ENCODE measurements around the gene WDR17. TPM values are rescaled to one million over a fixed set of nuclear protein-coding genes. Genes with fewer than 3 reads are reported as not detected.
A peak's percentile ranks its signal among the peaks of the same experiment; 100 is the strongest.

The WDR17 gene
- 1 to 10 TPM in 2 of 4 donors, under 1 TPM in 1, not detected in 1; 0.11 to 2.4 (median 1.3) TPM for total RNA-seq

DNA sequence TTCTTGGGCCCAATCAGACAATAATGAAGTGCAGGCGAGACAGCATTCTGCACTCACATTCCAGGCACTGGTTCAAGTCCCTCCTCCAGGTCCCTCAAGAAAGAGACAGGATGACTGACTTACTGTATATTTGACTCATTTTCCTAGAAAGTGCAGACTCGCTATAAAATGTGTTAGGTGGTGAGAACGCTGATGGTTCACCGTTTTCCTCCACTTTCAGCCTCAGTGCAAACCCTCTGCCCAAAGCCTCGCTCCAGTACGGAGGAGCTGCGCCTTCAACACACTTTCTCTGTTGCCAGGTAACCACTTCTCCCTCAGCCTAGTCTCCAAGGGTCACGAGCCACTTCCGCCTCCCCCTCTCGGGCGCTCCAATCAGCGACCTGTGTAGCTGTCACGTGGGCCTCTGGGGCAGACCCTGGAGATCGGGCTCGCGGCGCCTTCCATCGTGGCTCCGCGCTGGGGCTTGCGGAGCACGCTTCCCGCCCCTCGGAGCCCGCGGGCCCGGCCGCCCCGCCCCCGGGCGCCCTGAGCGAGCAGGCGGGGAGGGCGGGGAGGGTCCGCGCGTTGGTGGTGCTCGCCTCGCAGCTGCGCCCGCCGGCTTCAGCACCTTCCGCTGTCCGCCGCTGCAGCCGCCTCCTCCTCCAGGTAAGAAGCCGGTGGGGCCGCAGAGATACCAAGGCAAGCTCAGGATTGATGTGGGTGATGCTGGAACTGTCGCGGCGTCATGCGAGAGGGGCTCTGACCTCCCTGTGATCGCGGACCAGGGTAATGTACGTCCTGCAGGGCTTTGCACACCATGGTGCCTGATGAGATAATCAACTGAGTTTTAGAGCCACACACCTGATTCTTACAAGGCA lies at the start of gene WDR17:
WDR17 (plus strand) TSS at position 407 of the 857 bp plus-strand sequence. CDS start 45,740 bp downstream, outside the sequence.
- WGBS, 2 donors, result 12 to 25% methylated on average over 1 to 2 of the region's 55 CpGs
- H3K36me3 ChIP-seq, result no peaks in the 10 kb centered on the region
- TF ChIP-seq, protein P1, sequence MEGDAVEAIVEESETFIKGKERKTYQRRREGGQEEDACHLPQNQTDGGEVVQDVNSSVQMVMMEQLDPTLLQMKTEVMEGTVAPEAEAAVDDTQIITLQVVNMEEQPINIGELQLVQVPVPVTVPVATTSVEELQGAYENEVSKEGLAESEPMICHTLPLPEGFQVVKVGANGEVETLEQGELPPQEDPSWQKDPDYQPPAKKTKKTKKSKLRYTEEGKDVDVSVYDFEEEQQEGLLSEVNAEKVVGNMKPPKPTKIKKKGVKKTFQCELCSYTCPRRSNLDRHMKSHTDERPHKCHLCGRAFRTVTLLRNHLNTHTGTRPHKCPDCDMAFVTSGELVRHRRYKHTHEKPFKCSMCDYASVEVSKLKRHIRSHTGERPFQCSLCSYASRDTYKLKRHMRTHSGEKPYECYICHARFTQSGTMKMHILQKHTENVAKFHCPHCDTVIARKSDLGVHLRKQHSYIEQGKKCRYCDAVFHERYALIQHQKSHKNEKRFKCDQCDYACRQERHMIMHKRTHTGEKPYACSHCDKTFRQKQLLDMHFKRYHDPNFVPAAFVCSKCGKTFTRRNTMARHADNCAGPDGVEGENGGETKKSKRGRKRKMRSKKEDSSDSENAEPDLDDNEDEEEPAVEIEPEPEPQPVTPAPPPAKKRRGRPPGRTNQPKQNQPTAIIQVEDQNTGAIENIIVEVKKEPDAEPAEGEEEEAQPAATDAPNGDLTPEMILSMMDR (IDR thresholded peaks at IDR 0.05), result no peak
- no peak for TF ChIP-seq POLR2A (IDR thresholded peaks at IDR 0.05)
- H3K27me3 ChIP-seq, result no peaks in the 10 kb centered on the region
- no peak within 1 kb of the TSS for H3K27ac ChIP-seq
- peak within 1 kb of the TSS; percentile 36 to 75 (median 50) for H3K4me3 ChIP-seq
- intact Hi-C loops (cut with DNase I), result no loop called here
- peak; percentile 38 for DNase-seq
- H3K4me1 ChIP-seq, result peaks cover 5 to 16% (median 5%) of the 10 kb centered on the region in 3 donors
- no peaks in the 10 kb centered on the region for H3K9me3 ChIP-seq

DNA sequence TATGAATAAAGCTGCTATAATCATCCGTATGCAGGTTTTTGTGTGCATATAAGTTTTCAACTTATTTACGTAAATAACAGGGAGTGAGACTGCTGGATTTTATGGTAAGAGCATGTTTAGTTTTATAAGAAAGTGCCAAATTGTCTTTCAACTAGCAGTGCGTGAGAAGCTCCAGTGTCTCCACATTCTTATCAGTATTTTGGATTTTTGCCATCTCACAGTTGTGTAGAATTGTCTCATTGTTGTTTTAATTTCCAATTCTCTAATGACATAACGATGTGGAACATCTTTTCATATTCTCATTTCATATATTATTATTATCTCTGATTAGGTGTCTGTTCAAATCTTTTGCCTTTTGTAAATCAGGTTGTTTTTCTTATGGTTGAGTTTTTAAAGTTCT lies 49.0 kb upstream of the WDR17 start:
- TF ChIP-seq, protein P1 (IDR thresholded peaks at IDR 0.05), result no peak
- DNase-seq, result no peak
- no peak overlapping the region for H3K27ac ChIP-seq
- no peaks in the 10 kb centered on the region for H3K36me3 ChIP-seq
- intact Hi-C loops (cut with DNase I), result no loop called here
- H3K4me3 ChIP-seq, result no peak overlapping the region
- H3K9me3 ChIP-seq, result no peaks in the 10 kb centered on the region
- 63 to 75% methylated on average over 4 of the region's 4 CpGs for WGBS, 2 donors
- no peaks in the 10 kb centered on the region for H3K27me3 ChIP-seq
- H3K4me1 ChIP-seq, result no peaks in the 10 kb centered on the region

DNA sequence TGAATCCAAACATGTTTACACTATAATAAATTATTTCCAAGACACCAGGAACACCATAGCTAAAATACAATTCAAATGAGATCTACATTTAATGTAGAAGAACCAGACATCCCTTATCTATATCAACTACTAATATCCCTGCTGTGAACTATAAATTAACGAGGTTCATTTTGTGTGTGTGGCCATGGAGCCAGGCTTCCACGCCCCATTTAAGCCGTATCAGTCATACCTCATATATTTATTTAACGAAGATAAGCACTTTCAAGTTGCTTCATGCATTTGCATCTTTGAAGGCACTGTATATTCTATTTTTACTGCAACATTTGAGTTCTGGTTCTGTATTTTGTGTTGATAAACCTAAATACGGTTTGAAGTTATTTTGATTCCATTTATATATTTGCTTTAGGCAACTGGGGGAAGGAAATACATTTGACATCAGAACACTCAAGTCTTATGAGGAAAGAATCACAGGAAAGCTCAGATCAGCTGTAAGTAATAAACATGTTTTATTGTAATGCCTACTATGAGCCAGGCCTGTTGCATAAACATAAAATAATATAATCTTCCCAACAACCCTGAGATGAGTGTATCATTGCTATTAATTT lies 45.1 kb upstream of the WDR17 start:
- TF ChIP-seq, protein P1 (IDR thresholded peaks at IDR 0.05), result no peak
- TF ChIP-seq POLR2A (IDR thresholded peaks at IDR 0.05), result no peak
- Histone ChIP-seq H3K27ac (no peak overlapping the region), H3K4me3 (no peak overlapping the region), H3K4me1 (no peaks in the 10 kb centered on the region), H3K9me3 (no peaks in the 10 kb centered on the region), H3K27me3 (no peaks in the 10 kb centered on the region), H3K36me3 (no peaks in the 10 kb centered on the region)
- intact Hi-C loops (cut with DNase I), result no loop called here
- WGBS, 2 donors, result 55 to 61% methylated on average over 5 of the region's 5 CpGs
- no peak for DNase-seq

DNA sequence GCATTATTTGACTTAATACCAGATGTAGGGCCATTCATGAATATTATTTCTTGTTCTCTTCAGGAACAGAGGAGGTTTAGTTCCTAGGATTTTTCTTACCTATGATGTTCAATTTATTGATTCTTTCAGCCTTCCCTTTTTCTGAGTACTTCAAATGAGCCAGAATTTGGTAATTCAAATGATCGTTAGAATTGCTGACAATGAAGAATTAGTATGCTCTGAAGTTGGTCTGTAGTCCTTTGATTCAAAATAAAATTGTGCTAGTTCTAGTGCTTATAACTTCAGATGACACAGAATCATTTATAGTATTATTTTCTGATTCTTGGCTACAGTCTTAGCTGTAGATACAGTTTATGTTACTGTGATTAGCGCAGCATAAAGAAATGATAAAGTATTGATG lies 35.2 kb upstream of the WDR17 start:
- 80 to 83% methylated on average over 2 of the region's 2 CpGs for WGBS, 2 donors
- no peaks in the 10 kb centered on the region for H3K27me3 ChIP-seq
- intact Hi-C loops (cut with DNase I), result no loop called here

More for the DNA sequence above, 35.2 kb upstream of the WDR17 start:
- no peak for DNase-seq
- TF ChIP-seq, protein P1 (IDR thresholded peaks at IDR 0.05), result no peak
- TF ChIP-seq POLR2A (IDR thresholded peaks at IDR 0.05), result no peak
- no peaks in the 10 kb centered on the region for H3K36me3 ChIP-seq
- no peak overlapping the region for H3K4me3 ChIP-seq
- H3K4me1 ChIP-seq, result no peaks in the 10 kb centered on the region
- H3K9me3 ChIP-seq, result no peaks in the 10 kb centered on the region
- no peak overlapping the region for H3K27ac ChIP-seq
